GM10266 (cell line): ENCODE measurements around the gene LMO3.

Experiments
- DNase-seq: peaks from one replicate; pipeline ENCODE4 v3.0.0; 2012; ENCODE audit errors: extremely low spot score
- CTCF ChIP-seq: IDR thresholded peaks from 2 replicates; pipeline ENCODE4 v1.5.1; 2012; ENCODE audit warnings: mild to moderate bottlenecking, low read depth; ENCODE audit not compliant: control insufficient read depth, insufficient read depth; ENCODE audit errors: missing control alignments

The LMO3 gene

GRCh38 chr12:16613199-16613598 lies 7.2 kb upstream of the LMO3 start:
- TF ChIP-seq CTCF = no peak
- DNase-seq = no peak

- DNase-seq = no peak
- TF ChIP-seq CTCF = no peak
Measured at GRCh38 chr12:16612647-16613046, 6.7 kb upstream of the LMO3 start.

GRCh38 chr12:16611146-16611545 lies 5.2 kb upstream of the LMO3 start:
- no peak for DNase-seq
- TF ChIP-seq CTCF = no peak

- TF ChIP-seq CTCF = no peak
- no peak for DNase-seq
Measured at GRCh38 chr12:16610743-16611142, 4.8 kb upstream of the LMO3 start.

GRCh38 chr12:16610001-16610585 lies 4.1 kb upstream of the LMO3 start:
- no peak for TF ChIP-seq CTCF
- DNase-seq = no peak

GRCh38 chr12:16608946-16609539 lies 3.1 kb upstream of the LMO3 start:
- DNase-seq = no peak

More at GRCh38 chr12:16608946-16609539, 3.1 kb upstream of the LMO3 start:
- TF ChIP-seq CTCF = no peak
